IPS-NIHi7 (cell line): ENCODE results near the gene SLC34A2.
A peak's percentile ranks its signal among the peaks of the same experiment; 100 is the strongest.
"Not testable (repeated sequence)": the region's sequence is repeated elsewhere in the genome, so short reads cannot be mapped to it uniquely, and the experiment has no call there.

Source experiments
- DNase-seq: peaks from one replicate; pipeline ENCODE4 v3.0.0; 2012; ENCODE audit warnings: mixed read lengths; ENCODE audit errors: extremely low spot score

Gene SLC34A2

GRCh38 chr4:25661441-25661840 is 5.8 kb downstream of the SLC34A2 start:
- DNase-seq: not testable (repeated sequence)

- no peak for DNase-seq
Measured at GRCh38 chr4:25662306-25662705, 6.7 kb downstream of the SLC34A2 start.

- no peak for DNase-seq
Measured at GRCh38 chr4:25663781-25664180, 8.1 kb downstream of the SLC34A2 start.

GRCh38 chr4:25666031-25666630 is 10.5 kb downstream of the SLC34A2 start:
- no peak for DNase-seq

- DNase-seq: no peak
Measured at GRCh38 chr4:25667931-25668557, 12.4 kb downstream of the SLC34A2 start.

GRCh38 chr4:25670991-25671390 is 15.3 kb downstream of the SLC34A2 start:
- DNase-seq: no peak

GRCh38 chr4:25672756-25673155 is 17.1 kb downstream of the SLC34A2 start:
- DNase-seq: no peak

- no peak for DNase-seq
Measured at GRCh38 chr4:25674386-25674785, 18.7 kb downstream of the SLC34A2 start.

GRCh38 chr4:25676221-25676620 is 20.6 kb downstream of the SLC34A2 start:
- no peak for DNase-seq

GRCh38 chr4:25677157-25677556 is 21.5 kb downstream of the SLC34A2 start:
- DNase-seq: no peak

- no peak for DNase-seq
Measured at GRCh38 chr4:25677943-25678342, 22.3 kb downstream of the SLC34A2 start.

GRCh38 chr4:25687773-25688172 is 32.1 kb downstream of the SLC34A2 start:
- no peak for DNase-seq

- peak; percentile 42 for DNase-seq
Measured at GRCh38 chr4:25694466-25694865, 38.8 kb downstream of the SLC34A2 start.

- DNase-seq: no peak
Measured at GRCh38 chr4:25696409-25696808, 40.8 kb downstream of the SLC34A2 start.

- DNase-seq: no peak
Measured at GRCh38 chr4:25697516-25697915, 41.9 kb downstream of the SLC34A2 start.

- no peak for DNase-seq
Measured at GRCh38 chr4:25700661-25701060, 45.0 kb downstream of the SLC34A2 start.

GRCh38 chr4:25702848-25703247 is 47.2 kb downstream of the SLC34A2 start:
- DNase-seq: no peak

- no peak for DNase-seq
Measured at GRCh38 chr4:25703731-25704388, 48.2 kb downstream of the SLC34A2 start.

GRCh38 chr4:25704516-25704915 is 48.9 kb downstream of the SLC34A2 start:
- DNase-seq: no peak

GRCh38 chr4:25710637-25711036 is 55.0 kb downstream of the SLC34A2 start:
- no peak for DNase-seq

GRCh38 chr4:25712611-25713010 is 57.0 kb downstream of the SLC34A2 start:
- DNase-seq: no peak

- no peak for DNase-seq
Measured at GRCh38 chr4:25713812-25714211, 58.2 kb downstream of the SLC34A2 start.

- no peak for DNase-seq
Measured at GRCh38 chr4:25722964-25723363, 67.3 kb downstream of the SLC34A2 start.
